ENCODE data around the gene RNU6-9. TPM values are rescaled to one million over a fixed set of nuclear protein-coding genes. Genes with fewer than 3 reads are reported as not detected.
A peak's percentile ranks its signal among the peaks of the same experiment; 100 is the strongest.
"Not testable (repeated sequence)": the region's sequence is repeated elsewhere in the genome, so short reads cannot be mapped to it uniquely, and the experiment has no call there.

Gene RNU6-9
- total RNA-seq, 2 experiments from 2014 or later = not detected

DNA sequence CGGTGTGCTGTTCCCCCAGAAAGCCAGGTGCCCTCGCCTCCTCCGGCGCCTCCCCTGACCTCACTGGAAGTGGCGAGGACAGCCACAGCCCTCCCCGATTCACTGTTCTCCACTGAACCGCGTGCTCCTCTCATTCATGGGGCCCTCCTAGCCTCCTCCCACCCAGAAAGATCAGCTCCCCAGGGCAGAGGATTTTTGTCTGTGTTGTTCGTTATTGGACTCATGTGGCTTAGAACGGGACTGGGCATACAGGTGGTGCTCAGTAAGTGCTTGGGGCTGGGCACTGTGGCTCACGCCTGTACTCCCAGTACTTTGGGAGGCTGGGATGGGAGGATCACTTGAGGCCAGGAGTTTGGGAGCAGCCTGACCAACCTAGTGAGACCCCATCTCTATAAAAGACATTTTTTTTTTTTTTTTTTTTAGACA is 48.7 kb upstream of the RNU6-9 start:
- Histone ChIP-seq H3K4me1 (ENCODE audit: insufficient read depth, low read length) (peaks cover 14% of the 10 kb centered on the region), H3K27ac (ENCODE audit: low read depth in 1 of 2, low read length in 2 of 2) (no peak overlapping the region), H3K4me3 (ENCODE audit: low read length) (no peak overlapping the region), H3K36me3 (ENCODE audit: insufficient read depth, low read length) (no peaks in the 10 kb centered on the region), H3K9me3 (ENCODE audit: control insufficient read depth in 1 of 2, insufficient read depth in 1 of 2, low read length in 2 of 2) (peaks cover 0 to 4% of the 10 kb centered on the region in 2 experiments), H3K27me3 (ENCODE audit: control insufficient read depth in 1 of 2, insufficient read depth in 2 of 2, low read length in 2 of 2) (peaks cover 40% of the 10 kb centered on the region in 2 experiments)
- intact Hi-C loops (cut with DNase I, micrococcal nuclease) = no loop called here
- ChIA-PET POLR2A (no interaction called here), CTCF (no interaction called here)
- TF ChIP-seq, protein P1, sequence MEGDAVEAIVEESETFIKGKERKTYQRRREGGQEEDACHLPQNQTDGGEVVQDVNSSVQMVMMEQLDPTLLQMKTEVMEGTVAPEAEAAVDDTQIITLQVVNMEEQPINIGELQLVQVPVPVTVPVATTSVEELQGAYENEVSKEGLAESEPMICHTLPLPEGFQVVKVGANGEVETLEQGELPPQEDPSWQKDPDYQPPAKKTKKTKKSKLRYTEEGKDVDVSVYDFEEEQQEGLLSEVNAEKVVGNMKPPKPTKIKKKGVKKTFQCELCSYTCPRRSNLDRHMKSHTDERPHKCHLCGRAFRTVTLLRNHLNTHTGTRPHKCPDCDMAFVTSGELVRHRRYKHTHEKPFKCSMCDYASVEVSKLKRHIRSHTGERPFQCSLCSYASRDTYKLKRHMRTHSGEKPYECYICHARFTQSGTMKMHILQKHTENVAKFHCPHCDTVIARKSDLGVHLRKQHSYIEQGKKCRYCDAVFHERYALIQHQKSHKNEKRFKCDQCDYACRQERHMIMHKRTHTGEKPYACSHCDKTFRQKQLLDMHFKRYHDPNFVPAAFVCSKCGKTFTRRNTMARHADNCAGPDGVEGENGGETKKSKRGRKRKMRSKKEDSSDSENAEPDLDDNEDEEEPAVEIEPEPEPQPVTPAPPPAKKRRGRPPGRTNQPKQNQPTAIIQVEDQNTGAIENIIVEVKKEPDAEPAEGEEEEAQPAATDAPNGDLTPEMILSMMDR (IDR thresholded peaks at IDR 0.05) = no peak
- Mint-ChIP-seq H3K4me3 (peak overlapping the region; percentile 27), H3K36me3 (ENCODE audit: low read depth) (no peaks in the 10 kb centered on the region), H3K27me3 (peaks cover 62% of the 10 kb centered on the region), H3K27ac (no peak overlapping the region), H3K9me3 (no peaks in the 10 kb centered on the region), H3K4me1 (ENCODE audit: low read depth) (no peaks in the 10 kb centered on the region)
- peak in 1 of 14 experiments; percentile 29 for DNase-seq
- ATAC-seq (ENCODE audit: poor library complexity) = peak; percentile 32

GRCh38 chr19:845707-846521 is 47.4 kb upstream of the RNU6-9 start:
- no peaks in the 10 kb centered on the region for H3K36me3 Mint-ChIP-seq (ENCODE audit: low read depth)
- POLR2A ChIA-PET = no interaction called here

GRCh38 chr19:848386-848921 is 44.8 kb upstream of the RNU6-9 start:
- Mint-ChIP-seq H3K36me3 (ENCODE audit: low read depth) (no peaks in the 10 kb centered on the region), H3K4me1 (ENCODE audit: low read depth) (no peaks in the 10 kb centered on the region), H3K9me3 (no peaks in the 10 kb centered on the region)

More at GRCh38 chr19:845707-846521, 47.4 kb upstream of the RNU6-9 start:
- Mint-ChIP-seq H3K4me3 (no peak overlapping the region), H3K4me1 (ENCODE audit: low read depth) (no peaks in the 10 kb centered on the region), H3K27me3 (peaks cover 70% of the 10 kb centered on the region), H3K27ac (no peak overlapping the region), H3K9me3 (no peaks in the 10 kb centered on the region)
- CTCF ChIA-PET = no interaction called here
- TF ChIP-seq, protein P1 (IDR thresholded peaks at IDR 0.05) = no peak
- DNase-seq (no peak), ATAC-seq (ENCODE audit: poor library complexity) (no peak)
- no peaks in the 10 kb centered on the region for H3K36me3 ChIP-seq (ENCODE audit: insufficient read depth, low read length)
- H3K4me3 ChIP-seq (ENCODE audit: low read length) = no peak overlapping the region
- H3K4me1 ChIP-seq (ENCODE audit: insufficient read depth, low read length) = peaks cover 14% of the 10 kb centered on the region
- peaks cover 43 to 52% of the 10 kb centered on the region in 2 experiments for H3K27me3 ChIP-seq (ENCODE audit: control insufficient read depth in 1 of 2, insufficient read depth in 2 of 2, low read length in 2 of 2)
- no peak overlapping the region for H3K27ac ChIP-seq (ENCODE audit: low read depth in 1 of 2, low read length in 2 of 2)
- intact Hi-C loops (cut with DNase I, micrococcal nuclease) = no loop called here
- H3K9me3 ChIP-seq (ENCODE audit: control insufficient read depth in 1 of 2, insufficient read depth in 1 of 2, low read length in 2 of 2) = peaks cover 0 to 4% of the 10 kb centered on the region in 2 experiments

GRCh38 chr19:849195-849594 is 44.1 kb upstream of the RNU6-9 start:
- H3K36me3 Mint-ChIP-seq (ENCODE audit: low read depth); H3K27ac ChIP-seq (ENCODE audit: low read depth in 1 of 2, low read length in 2 of 2); H3K9me3 ChIP-seq (ENCODE audit: control insufficient read depth in 1 of 2, insufficient read depth in 1 of 2, low read length in 2 of 2); H3K27ac Mint-ChIP-seq; intact Hi-C loops (cut with DNase I, micrococcal nuclease); CTCF ChIA-PET; H3K4me1 ChIP-seq (ENCODE audit: insufficient read depth, low read length); H3K36me3 ChIP-seq (ENCODE audit: insufficient read depth, low read length); DNase-seq; H3K4me3 ChIP-seq (ENCODE audit: low read length); H3K4me3 Mint-ChIP-seq; H3K9me3 Mint-ChIP-seq; ATAC-seq (ENCODE audit: poor library complexity); H3K4me1 Mint-ChIP-seq (ENCODE audit: low read depth): not testable (repeated sequence)
- peaks cover 61% of the 10 kb centered on the region for H3K27me3 Mint-ChIP-seq
- peaks cover 45 to 54% of the 10 kb centered on the region in 2 experiments for H3K27me3 ChIP-seq (ENCODE audit: control insufficient read depth in 1 of 2, insufficient read depth in 2 of 2, low read length in 2 of 2)
- POLR2A ChIA-PET = interaction anchor here (0.6 kb wide), 1 partner anchor 178 kb away, joined by 5 read pairs; no protein-coding TSS in a partner anchor

More at GRCh38 chr19:848386-848921, 44.8 kb upstream of the RNU6-9 start:
- ATAC-seq (ENCODE audit: poor library complexity) (no peak), DNase-seq (no peak)
- peaks cover 0 to under 1% of the 10 kb centered on the region in 2 experiments for H3K9me3 ChIP-seq (ENCODE audit: control insufficient read depth in 1 of 2, insufficient read depth in 1 of 2, low read length in 2 of 2)
- H3K27me3 ChIP-seq (ENCODE audit: control insufficient read depth in 1 of 2, insufficient read depth in 2 of 2, low read length in 2 of 2) = peaks cover 47 to 59% of the 10 kb centered on the region in 2 experiments
- H3K4me1 ChIP-seq (ENCODE audit: insufficient read depth, low read length) = peaks cover 10% of the 10 kb centered on the region
- ChIA-PET POLR2A (interaction anchor here (0.6 kb wide), 1 partner anchor 177 kb away, joined by 5 read pairs; no protein-coding TSS in a partner anchor), CTCF (no interaction called here)
- H3K36me3 ChIP-seq (ENCODE audit: insufficient read depth, low read length) = no peaks in the 10 kb centered on the region
- TF ChIP-seq, protein P1 (IDR thresholded peaks at IDR 0.05) = no peak
- no peak overlapping the region for H3K27ac ChIP-seq (ENCODE audit: low read depth in 1 of 2, low read length in 2 of 2)
- H3K4me3 ChIP-seq (ENCODE audit: low read length) = no peak overlapping the region
- no peak overlapping the region for H3K27ac Mint-ChIP-seq
- H3K27me3 Mint-ChIP-seq = peaks cover 58% of the 10 kb centered on the region
- no peak overlapping the region for H3K4me3 Mint-ChIP-seq
- intact Hi-C loops (cut with DNase I, micrococcal nuclease) = no loop called here
